Esophagus squamous epithelium (tissue), 4 donors: ENCODE measurements around the gene MIOS.

Experiments
- POLR2A ChIP-seq, 4 donors: fragments of 450-650 bp; IDR thresholded peaks; one replicate each; pipeline ENCODE4 v1.6.1; 2017; ENCODE audit warnings: antibody characterized with exemption in 4 of 4, mild to moderate bottlenecking in 4 of 4, moderate library complexity in 3 of 4
- TF ChIP-seq, protein P1 (sequence below), 6 experiments: fragments of 450-650 bp in 4 of 6; fragments of 200-600 bp in 2 of 6; sonication (generic) in 2 of 6; IDR thresholded peaks; one replicate each; pipeline ENCODE4 v1.5.1; 2016 to 2019; ENCODE audit warnings: antibody characterized with exemption in 6 of 6, mild to moderate bottlenecking in 4 of 6, moderate library complexity in 4 of 6

DNA sequence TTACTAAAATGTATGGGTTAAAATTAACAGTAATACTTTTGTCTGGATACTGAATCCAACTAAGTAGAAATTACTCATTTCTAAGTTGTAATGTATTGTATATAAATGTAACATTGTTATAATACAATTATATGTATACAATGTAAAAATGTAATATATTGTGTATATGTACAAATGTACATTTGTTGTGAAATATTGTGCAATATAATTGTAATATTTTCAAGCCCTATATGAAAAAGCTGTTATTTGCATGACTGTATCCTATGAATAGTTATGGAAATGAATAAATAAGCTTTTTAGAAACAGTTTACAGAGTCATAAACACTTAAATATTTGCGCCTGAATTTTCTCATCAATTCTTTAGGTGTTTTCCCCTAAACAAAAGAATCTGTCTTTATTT is 53.6 kb downstream of the MIOS start:
- TF ChIP-seq, protein P1, sequence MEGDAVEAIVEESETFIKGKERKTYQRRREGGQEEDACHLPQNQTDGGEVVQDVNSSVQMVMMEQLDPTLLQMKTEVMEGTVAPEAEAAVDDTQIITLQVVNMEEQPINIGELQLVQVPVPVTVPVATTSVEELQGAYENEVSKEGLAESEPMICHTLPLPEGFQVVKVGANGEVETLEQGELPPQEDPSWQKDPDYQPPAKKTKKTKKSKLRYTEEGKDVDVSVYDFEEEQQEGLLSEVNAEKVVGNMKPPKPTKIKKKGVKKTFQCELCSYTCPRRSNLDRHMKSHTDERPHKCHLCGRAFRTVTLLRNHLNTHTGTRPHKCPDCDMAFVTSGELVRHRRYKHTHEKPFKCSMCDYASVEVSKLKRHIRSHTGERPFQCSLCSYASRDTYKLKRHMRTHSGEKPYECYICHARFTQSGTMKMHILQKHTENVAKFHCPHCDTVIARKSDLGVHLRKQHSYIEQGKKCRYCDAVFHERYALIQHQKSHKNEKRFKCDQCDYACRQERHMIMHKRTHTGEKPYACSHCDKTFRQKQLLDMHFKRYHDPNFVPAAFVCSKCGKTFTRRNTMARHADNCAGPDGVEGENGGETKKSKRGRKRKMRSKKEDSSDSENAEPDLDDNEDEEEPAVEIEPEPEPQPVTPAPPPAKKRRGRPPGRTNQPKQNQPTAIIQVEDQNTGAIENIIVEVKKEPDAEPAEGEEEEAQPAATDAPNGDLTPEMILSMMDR (IDR thresholded peaks at IDR 0.05) = no peak
- TF ChIP-seq POLR2A (IDR thresholded peaks at IDR 0.05) = no peak
